Keratinocyte (primary cell): ENCODE data around the gene TIGD6.

Experiments used
- CTCF ChIP-seq, 3 experiments: IDR thresholded peaks in 1 of 3; conservative IDR thresholded peaks in 1 of 3; optimal IDR thresholded peaks in 1 of 3; 2 replicates in 2 of 3; 3 replicates in 1 of 3; pipeline versions ENCODE3 to v1.5.1; 2011; ENCODE audit warnings: low read length in 3 of 3, mild to moderate bottlenecking in 3 of 3, moderate library complexity in 2 of 3, control low read depth in 1 of 3, inconsistent platforms in 1 of 3; ENCODE audit not compliant: insufficient read depth in 2 of 3; ENCODE audit errors: extremely low read depth in 1 of 3
- EZH2 ChIP-seq: IDR thresholded peaks from one replicate; pipeline ENCODE4 v1.6.1; 2012; ENCODE audit warnings: inconsistent platforms, mild to moderate bottlenecking, low read length, moderate library complexity

GRCh38 chr5:149988126-149988525, 12.3 kb downstream of the TIGD6 start:
- no peak for TF ChIP-seq CTCF (optimal IDR thresholded peaks at IDR 0.05 in 1 of 3, IDR thresholded peaks at IDR 0.05 in 1 of 3, conservative IDR thresholded peaks at IDR 0.05 in 1 of 3; ENCODE audit: extremely low read depth in 1 of 3, insufficient read depth in 2 of 3, low read length in 3 of 3)
- TF ChIP-seq EZH2 = no peak
